Measurements from ENCODE around the gene SNRPD2.

DNA sequence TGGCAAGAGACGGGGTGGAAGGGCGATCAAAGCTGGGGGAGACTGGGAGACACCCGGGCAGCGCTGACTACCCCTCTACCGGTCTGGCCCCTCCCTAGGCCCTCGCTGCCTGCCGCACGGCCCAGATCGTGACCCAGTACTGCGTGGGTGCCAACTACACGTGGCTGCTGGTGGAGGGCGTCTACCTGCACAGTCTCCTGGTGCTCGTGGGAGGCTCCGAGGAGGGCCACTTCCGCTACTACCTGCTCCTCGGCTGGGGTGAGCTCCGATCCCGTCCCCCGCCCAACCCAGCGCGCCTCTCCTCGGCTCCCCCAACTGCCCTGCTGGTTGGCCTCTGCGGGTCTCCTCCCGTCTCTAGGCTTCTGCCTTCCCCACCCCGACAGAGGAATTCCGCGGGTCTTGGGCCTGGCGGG, 14.9 kb downstream of the SNRPD2 start:
- no peak for TF ChIP-seq CTCF (IDR thresholded peaks at IDR 0.05)
- TF ChIP-seq POLR2A (IDR thresholded peaks at IDR 0.05), result no peak
- TF ChIP-seq POLR2AphosphoS5 (IDR thresholded peaks at IDR 0.05), result no peak

Measured in breast epithelium (tissue), 3 donors.